Measurements from ENCODE around the gene OR4A16. TPM values are rescaled to one million over a fixed set of nuclear protein-coding genes. Genes with fewer than 3 reads are reported as not detected.

Gene OR4A16
- polyA plus RNA-seq, 1 donor from 2014 or later = not detected

DNA sequence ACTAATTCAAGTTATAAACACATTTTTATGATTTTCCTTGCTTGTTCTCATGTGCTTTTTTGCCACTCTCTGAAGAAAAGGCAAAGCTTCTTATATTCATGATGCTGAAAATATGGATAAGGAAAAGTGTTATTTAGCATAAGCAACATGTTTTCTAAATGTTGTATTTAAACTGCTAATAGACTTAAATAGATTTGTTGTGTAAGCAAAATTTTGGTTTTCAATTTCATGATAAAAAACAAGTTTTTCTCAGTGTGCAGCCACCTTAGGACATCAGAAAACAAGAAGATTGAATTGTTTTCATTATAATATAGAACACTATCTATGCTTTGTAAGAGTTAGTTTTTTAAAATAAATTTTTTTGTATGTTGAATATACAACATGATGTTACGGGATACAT is 2.3 kb downstream of the OR4A16 start:
- no peaks in the 10 kb centered on the region for H4K20me1 ChIP-seq (ENCODE audit: insufficient read depth)
- H3K27me3 ChIP-seq (ENCODE audit: insufficient read depth, low read depth, low read length) = no peaks in the 10 kb centered on the region
- H3K4me2 ChIP-seq (ENCODE audit: low read length) = no peak overlapping the region
- H3K36me3 ChIP-seq (ENCODE audit: insufficient read depth, low read length) = no peaks in the 10 kb centered on the region
- H3K27ac ChIP-seq (ENCODE audit: low read length) = no peak overlapping the region
- TF ChIP-seq, protein P1, sequence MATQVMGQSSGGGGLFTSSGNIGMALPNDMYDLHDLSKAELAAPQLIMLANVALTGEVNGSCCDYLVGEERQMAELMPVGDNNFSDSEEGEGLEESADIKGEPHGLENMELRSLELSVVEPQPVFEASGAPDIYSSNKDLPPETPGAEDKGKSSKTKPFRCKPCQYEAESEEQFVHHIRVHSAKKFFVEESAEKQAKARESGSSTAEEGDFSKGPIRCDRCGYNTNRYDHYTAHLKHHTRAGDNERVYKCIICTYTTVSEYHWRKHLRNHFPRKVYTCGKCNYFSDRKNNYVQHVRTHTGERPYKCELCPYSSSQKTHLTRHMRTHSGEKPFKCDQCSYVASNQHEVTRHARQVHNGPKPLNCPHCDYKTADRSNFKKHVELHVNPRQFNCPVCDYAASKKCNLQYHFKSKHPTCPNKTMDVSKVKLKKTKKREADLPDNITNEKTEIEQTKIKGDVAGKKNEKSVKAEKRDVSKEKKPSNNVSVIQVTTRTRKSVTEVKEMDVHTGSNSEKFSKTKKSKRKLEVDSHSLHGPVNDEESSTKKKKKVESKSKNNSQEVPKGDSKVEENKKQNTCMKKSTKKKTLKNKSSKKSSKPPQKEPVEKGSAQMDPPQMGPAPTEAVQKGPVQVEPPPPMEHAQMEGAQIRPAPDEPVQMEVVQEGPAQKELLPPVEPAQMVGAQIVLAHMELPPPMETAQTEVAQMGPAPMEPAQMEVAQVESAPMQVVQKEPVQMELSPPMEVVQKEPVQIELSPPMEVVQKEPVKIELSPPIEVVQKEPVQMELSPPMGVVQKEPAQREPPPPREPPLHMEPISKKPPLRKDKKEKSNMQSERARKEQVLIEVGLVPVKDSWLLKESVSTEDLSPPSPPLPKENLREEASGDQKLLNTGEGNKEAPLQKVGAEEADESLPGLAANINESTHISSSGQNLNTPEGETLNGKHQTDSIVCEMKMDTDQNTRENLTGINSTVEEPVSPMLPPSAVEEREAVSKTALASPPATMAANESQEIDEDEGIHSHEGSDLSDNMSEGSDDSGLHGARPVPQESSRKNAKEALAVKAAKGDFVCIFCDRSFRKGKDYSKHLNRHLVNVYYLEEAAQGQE (IDR thresholded peaks at IDR 0.05; ENCODE audit: borderline replicate concordance) = no peak
- TF ChIP-seq RAD21 (conservative IDR thresholded peaks at IDR 0.05) (no peak), MXI1 (conservative IDR thresholded peaks at IDR 0.05; ENCODE audit: poor library complexity, severe bottlenecking) (no peak), EP300 (conservative IDR thresholded peaks at IDR 0.05; ENCODE audit: poor library complexity, severe bottlenecking) (no peak), EZH2 (IDR thresholded peaks at IDR 0.05; ENCODE audit: borderline replicate concordance, insufficient read depth, low read length, poor library complexity, severe bottlenecking) (no peak), SMC3 (conservative IDR thresholded peaks at IDR 0.05; ENCODE audit: poor library complexity) (no peak), POLR2AphosphoS5 (IDR thresholded peaks at IDR 0.05) (no peak), CTCF (IDR thresholded peaks at IDR 0.05; ENCODE audit: poor library complexity, severe bottlenecking) (no peak), TAF1 (IDR thresholded peaks at IDR 0.05; ENCODE audit: low read depth) (no peak)
- no peak overlapping the region for H3K4me3 ChIP-seq (ENCODE audit: low read length)
- peaks cover 6% of the 10 kb centered on the region for H3K9me3 ChIP-seq (ENCODE audit: low read length)
- H3K9me2 ChIP-seq (ENCODE audit: insufficient read depth, low read length) = no peaks in the 10 kb centered on the region
- no peaks in the 10 kb centered on the region for H3K79me2 ChIP-seq (replicated peaks; ENCODE audit: insufficient read depth, low read length)
- no peak overlapping the region for H3K9ac ChIP-seq (ENCODE audit: low read length)
- H2AFZ ChIP-seq (ENCODE audit: low read depth, low read length) = no peak overlapping the region
- H3F3A ChIP-seq (ENCODE audit: insufficient read depth, low read length, poor library complexity, severe bottlenecking) = no peaks in the 10 kb centered on the region

DNA sequence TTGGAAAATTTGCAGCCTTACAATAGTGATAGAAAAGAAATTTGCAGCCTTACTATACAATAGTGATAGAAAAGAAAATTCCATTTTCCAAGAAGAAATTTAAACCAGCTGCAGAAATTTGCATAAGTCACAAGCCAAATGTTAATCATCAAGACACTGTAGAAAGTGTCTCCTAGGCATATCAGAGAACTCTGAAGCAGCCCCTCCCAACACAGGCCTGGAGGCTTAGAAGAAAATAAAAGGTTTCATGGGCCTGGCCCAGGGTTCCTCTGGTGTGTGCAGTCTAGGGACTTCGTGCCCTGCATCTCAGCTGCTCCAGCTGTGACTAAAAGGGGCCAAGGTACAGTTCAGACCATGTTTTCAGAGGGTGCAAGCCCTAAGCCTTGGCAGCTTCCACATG is 6.0 kb downstream of the OR4A16 start:
- Histone ChIP-seq H3K36me3 (ENCODE audit: insufficient read depth, low read length) (no peaks in the 10 kb centered on the region), H3K9me2 (ENCODE audit: insufficient read depth, low read length) (no peaks in the 10 kb centered on the region), H3K9ac (ENCODE audit: low read length) (no peak overlapping the region), H3K27ac (ENCODE audit: low read length) (no peak overlapping the region), H3K4me3 (ENCODE audit: low read length) (no peak overlapping the region), H3K27me3 (ENCODE audit: insufficient read depth, low read depth, low read length) (no peaks in the 10 kb centered on the region), H3K79me2 (replicated peaks; ENCODE audit: insufficient read depth, low read length) (no peaks in the 10 kb centered on the region), H2AFZ (ENCODE audit: low read depth, low read length) (no peak overlapping the region), H3K4me2 (ENCODE audit: low read length) (no peak overlapping the region), H3F3A (ENCODE audit: insufficient read depth, low read length, poor library complexity, severe bottlenecking) (no peaks in the 10 kb centered on the region), H4K20me1 (ENCODE audit: insufficient read depth) (no peaks in the 10 kb centered on the region), H3K9me3 (ENCODE audit: low read length) (no peaks in the 10 kb centered on the region)
- TF ChIP-seq CTCF (IDR thresholded peaks at IDR 0.05; ENCODE audit: poor library complexity, severe bottlenecking) = no peak
- no peak for TF ChIP-seq EZH2 (IDR thresholded peaks at IDR 0.05; ENCODE audit: borderline replicate concordance, insufficient read depth, low read length, poor library complexity, severe bottlenecking)
- TF ChIP-seq SMC3 (conservative IDR thresholded peaks at IDR 0.05; ENCODE audit: poor library complexity) = no peak
- TF ChIP-seq RAD21 (conservative IDR thresholded peaks at IDR 0.05) = no peak
- no peak for TF ChIP-seq MXI1 (conservative IDR thresholded peaks at IDR 0.05; ENCODE audit: poor library complexity, severe bottlenecking)
- no peak for TF ChIP-seq EP300 (conservative IDR thresholded peaks at IDR 0.05; ENCODE audit: poor library complexity, severe bottlenecking)
- TF ChIP-seq POLR2AphosphoS5 (IDR thresholded peaks at IDR 0.05) = no peak
- TF ChIP-seq, protein P1 (IDR thresholded peaks at IDR 0.05; ENCODE audit: borderline replicate concordance) = no peak
- no peak for TF ChIP-seq TAF1 (IDR thresholded peaks at IDR 0.05; ENCODE audit: low read depth)

All from neural cell (in vitro differentiated cells).